NT2/D1 (cell line): ENCODE data around the gene RFC2.

Experiments
- SUZ12 ChIP-seq: IDR thresholded peaks from 2 replicates; pipeline ENCODE4 v1.6.1; 2011; ENCODE audit not compliant: insufficient read length, insufficient read depth; ENCODE audit errors: extremely low read depth
- YY1 ChIP-seq: IDR thresholded peaks from 2 replicates; pipeline ENCODE4 v1.6.1; 2011; ENCODE audit not compliant: insufficient read length, insufficient read depth
- ZNF274 ChIP-seq: IDR thresholded peaks from 2 replicates; pipeline ENCODE4 v1.6.1; 2011; ENCODE audit warnings: mild to moderate bottlenecking, low read depth, low read length

DNA sequence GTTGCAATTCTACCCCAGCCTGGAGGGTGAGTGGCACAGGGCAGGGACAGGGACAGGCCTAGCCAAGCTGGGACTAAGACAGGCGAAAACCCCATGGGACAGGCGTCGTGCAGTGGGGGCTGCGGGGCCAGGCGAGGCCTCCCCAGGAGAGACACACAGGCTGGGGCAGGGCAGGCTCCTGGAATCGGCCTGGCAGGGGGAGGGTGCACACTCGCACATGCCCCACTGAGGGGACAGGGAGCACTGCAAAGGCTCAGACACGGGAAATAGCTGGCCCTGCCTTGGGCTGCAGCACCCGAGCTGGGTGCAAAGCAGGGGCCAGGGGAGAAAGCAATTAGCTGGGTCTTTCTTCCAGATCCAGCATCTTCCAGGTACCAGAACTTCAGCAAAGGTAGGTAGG is 34.0 kb downstream of the RFC2 start:
- TF ChIP-seq SUZ12 (no peak), YY1 (no peak), ZNF274 (no peak)
